Measurements from ENCODE around the gene LRFN2. TPM values are rescaled to one million over a fixed set of nuclear protein-coding genes. Genes with fewer than 3 reads are reported as not detected.

The LRFN2 gene
- total and polyA plus RNA-seq, 2 of the 8 experiments (the other 6 are each of a cell fraction or from before 2014, with no cell fraction given) = 2.3 TPM

DNA sequence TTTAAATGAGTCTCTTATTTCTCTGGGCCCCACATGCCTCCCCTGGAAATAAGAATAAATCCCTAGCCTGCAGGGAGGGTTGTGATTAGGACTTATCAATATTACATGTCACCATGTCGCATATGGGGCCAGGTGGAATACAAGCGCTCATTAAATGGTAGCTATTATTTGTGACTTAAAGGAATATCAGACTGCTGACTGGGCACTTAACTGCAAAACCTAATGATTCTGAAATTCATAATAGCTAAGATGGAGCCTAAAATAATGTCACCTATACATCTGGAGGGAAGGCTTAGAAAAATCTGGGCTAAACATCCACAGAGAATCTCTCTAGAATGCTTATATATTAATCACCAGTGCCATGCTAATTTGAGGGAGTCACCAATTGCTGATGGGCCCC, 106.5 kb downstream of the LRFN2 start:
- peaks cover 0 to 12% (median 8%) of the 10 kb centered on the region in 4 experiments; a peak in 5 of 7 replicates for H3K4me1 ChIP-seq (replicated peaks in 1 of 4; ENCODE audit: control insufficient read depth in 3 of 4, insufficient read depth in 4 of 4, low read length in 3 of 4)
- H4K20me1 ChIP-seq (replicated peaks in 1 of 2; ENCODE audit: control insufficient read depth in 1 of 2, insufficient read depth in 2 of 2, low read length in 2 of 2) = no peaks in the 10 kb centered on the region
- ChIA-PET CTCF (ENCODE audit: partially characterized antibody) (interaction anchor here (1.0 kb wide), 1 partner anchor 11 kb away, joined by 3 read pairs; no protein-coding TSS in a partner anchor), POLR2A (ENCODE audit: partially characterized antibody) (no interaction called here)
- H3K27me3 ChIP-seq (replicated peaks in 1 of 4; ENCODE audit: control insufficient read depth in 3 of 4, extremely low read depth in 1 of 4, insufficient read depth in 3 of 4, low read length in 3 of 4) = peaks cover 0 to 2% (median 0%) of the 10 kb centered on the region in 4 experiments; a peak in 1 of 7 replicates
- no peak overlapping the region for H3K4ac ChIP-seq (replicated peaks; ENCODE audit: insufficient read length, low read depth, low read length)
- H2BK20ac ChIP-seq (ENCODE audit: low read length) = no peak overlapping the region
- no peak overlapping the region for H3K4me2 ChIP-seq (ENCODE audit: insufficient read depth in 1 of 2, low read depth in 2 of 2, low read length in 2 of 2)
- H3K79me2 ChIP-seq (ENCODE audit: control insufficient read depth in 1 of 2, insufficient read depth in 2 of 2, low read length in 2 of 2) = no peaks in the 10 kb centered on the region
- H3K23me2 ChIP-seq (ENCODE audit: low read depth, low read length) = no peaks in the 10 kb centered on the region; the same call in 1 of the 2 replicates
- no peaks in the 10 kb centered on the region; the same call in 1 of the 2 replicates for H3K79me1 ChIP-seq (ENCODE audit: low read depth, low read length)
- H3K9me3 ChIP-seq (ENCODE audit: insufficient read depth in 2 of 2, low read depth in 1 of 2, low read length in 1 of 2) = no peaks in the 10 kb centered on the region
- no peak overlapping the region for H3K56ac ChIP-seq (replicated peaks; ENCODE audit: insufficient read length, low read depth, low read length)
- no peak overlapping the region for H2BK5ac ChIP-seq (ENCODE audit: low read depth, low read length)
- no peak overlapping the region for H3K4me3 ChIP-seq (ENCODE audit: extremely low read depth in 1 of 4, insufficient read depth in 2 of 4, low read depth in 3 of 4, low read length in 4 of 4)
- WGBS, 2 experiments (ENCODE audit: extremely low coverage in 1 of 2, insufficient coverage in 1 of 2, insufficient read length in 1 of 2, insufficient replicate concordance in 2 of 2, low coverage in 1 of 2, low lambda C conversion rate in 2 of 2, missing lambda C conversion rate in 1 of 2) = 97% methylated on average over 2 of the region's 2 CpGs; no CpG with 5 or more reads in 1 of the 2 experiments
- DNase-seq (ENCODE audit: low read depth in 1 of 2, low spot score in 2 of 2) = no peak
- no peak overlapping the region for H3K23ac ChIP-seq (ENCODE audit: insufficient read length)
- no peak overlapping the region for H2BK12ac ChIP-seq (ENCODE audit: low read depth, low read length)
- H3K18ac ChIP-seq (ENCODE audit: extremely low read depth, low read length) = no peak overlapping the region
- TF ChIP-seq CEBPB (IDR thresholded peaks at IDR 0.05; ENCODE audit: low read depth, low read length) (no peak), MAFK (IDR thresholded peaks at IDR 0.05; ENCODE audit: low read depth, low read length) (no peak), HDAC6 (IDR thresholded peaks at IDR 0.05; ENCODE audit: low read depth, low read length) (no peak), HDAC2 (IDR thresholded peaks at IDR 0.05; ENCODE audit: borderline replicate concordance in 1 of 2, low read depth in 2 of 2, low read length in 2 of 2) (no peak), RXRA (IDR thresholded peaks at IDR 0.05; ENCODE audit: insufficient read depth, low read depth, low read length) (no peak), TAF1 (IDR thresholded peaks at IDR 0.05; ENCODE audit: low read depth, low read length) (no peak), SIX5 (IDR thresholded peaks at IDR 0.05; ENCODE audit: low read depth, low read length) (no peak)
- no peak overlapping the region for H3K27ac ChIP-seq (ENCODE audit: low read depth, low read length)
- H2AK5ac ChIP-seq (ENCODE audit: low read depth, low read length) = no peak overlapping the region
- H4K91ac ChIP-seq (replicated peaks; ENCODE audit: insufficient read length, low read length) = no peak overlapping the region
- no peak for FAIRE-seq
- no peak overlapping the region for H4K5ac ChIP-seq (ENCODE audit: insufficient read length, low read depth, low read length)
- no peak overlapping the region for H3K9ac ChIP-seq (replicated peaks in 1 of 4; ENCODE audit: extremely low read depth in 1 of 4, low read depth in 3 of 4, low read length in 3 of 4)
- no peak overlapping the region for H2BK120ac ChIP-seq (replicated peaks; ENCODE audit: low read depth, low read length)
- H2AFZ ChIP-seq (ENCODE audit: low read length) = no peak overlapping the region
- no peaks in the 10 kb centered on the region for H3K36me3 ChIP-seq (ENCODE audit: control insufficient read depth in 2 of 4, insufficient read depth in 4 of 4, low read length in 3 of 4)
- no peak overlapping the region for H2BK15ac ChIP-seq (ENCODE audit: low read length)
- H4K8ac ChIP-seq (ENCODE audit: extremely low read depth, insufficient read depth, low read length) = no peak overlapping the region
- no peak overlapping the region for H3K14ac ChIP-seq (ENCODE audit: insufficient read length)

All from H1 (cell line).